Frontal cortex (tissue), 4 donors: ENCODE measurements around the gene CD101. TPM values are rescaled to one million over a fixed set of nuclear protein-coding genes. Genes with fewer than 3 reads are reported as not detected.
"Not testable (repeated sequence)": the region's sequence is repeated elsewhere in the genome, so short reads cannot be mapped to it uniquely, and the experiment has no call there.

Experiments used
- DNase-seq, 2 donors: peaks; one replicate each; pipeline ENCODE4 v3.0.0; 2012; ENCODE audit warnings: low spot score in 2 of 2
- FAIRE-seq: peaks from 2 replicates; lab custom pipeline; 2012; peaks lifted over from hg19 to GRCh38; lab: Jason Lieb, UNC
- total RNA-seq: library from RNA; depleted of rRNA; stranded (reverse); fragments of >200 nt; gene quantifications from one replicate; pipeline ENCODE4 v1.2.3, GENCODE V29; 2014
- donor health status: control.
- donor health status: control.
- donor health status: control.

CD101 gene
- 0.82 TPM for total RNA-seq

- DNase-seq = no peak
- FAIRE-seq = no peak
These were observed at the start of gene CD101 for GRCh38 chr1:117001254-117001927. TSS of gene CD101 (plus strand) at chr1:117001760. CDS start at chr1:117001818, 58 bp downstream.

GRCh38 chr1:116952738-116953275, 48.8 kb upstream of the CD101 start:
- FAIRE-seq = no peak
- no peak for DNase-seq

- DNase-seq (no peak), FAIRE-seq (no peak)
These were observed 47.1 kb upstream of the CD101 start for GRCh38 chr1:116954440-116954839.

- no peak for FAIRE-seq
These were observed 45.2 kb upstream of the CD101 start for GRCh38 chr1:116956378-116956777.

GRCh38 chr1:116957646-116958045, 43.9 kb upstream of the CD101 start:
- DNase-seq = no peak
- FAIRE-seq = no peak

More at GRCh38 chr1:116956378-116956777, 45.2 kb upstream of the CD101 start:
- DNase-seq = no peak

- FAIRE-seq = no peak
- DNase-seq = no peak
These were observed 43.5 kb upstream of the CD101 start for GRCh38 chr1:116958110-116958509.

GRCh38 chr1:116958977-116959376, 42.6 kb upstream of the CD101 start:
- FAIRE-seq (no peak), DNase-seq (no peak)

- no peak for FAIRE-seq
These were observed 40.0 kb upstream of the CD101 start for GRCh38 chr1:116961606-116962005.

GRCh38 chr1:116962987-116963639, 38.4 kb upstream of the CD101 start:
- DNase-seq = no peak
- FAIRE-seq = no peak

More at GRCh38 chr1:116961606-116962005, 40.0 kb upstream of the CD101 start:
- DNase-seq = no peak

GRCh38 chr1:116966791-116967190, 34.8 kb upstream of the CD101 start:
- DNase-seq = no peak
- FAIRE-seq = no peak

- FAIRE-seq (peak; percentile 63), DNase-seq (no peak)
These were observed 32.8 kb upstream of the CD101 start for GRCh38 chr1:116968724-116969123.

GRCh38 chr1:116971258-116971860, 30.2 kb upstream of the CD101 start:
- FAIRE-seq (no peak), DNase-seq (no peak)

- DNase-seq (no peak), FAIRE-seq (no peak)
These were observed 29.4 kb upstream of the CD101 start for GRCh38 chr1:116971965-116972673.

- FAIRE-seq (no peak), DNase-seq (no peak)
These were observed 28.9 kb upstream of the CD101 start for GRCh38 chr1:116972674-116973030.

- not testable (repeated sequence) for DNase-seq, FAIRE-seq
These were observed 21.3 kb upstream of the CD101 start for GRCh38 chr1:116980309-116980708.

- FAIRE-seq = no peak
- DNase-seq = no peak
These were observed 20.0 kb upstream of the CD101 start for GRCh38 chr1:116981521-116982037.

GRCh38 chr1:116982319-116983004, 19.1 kb upstream of the CD101 start:
- DNase-seq (no peak), FAIRE-seq (no peak)

GRCh38 chr1:116983112-116983511, 18.4 kb upstream of the CD101 start:
- FAIRE-seq (no peak), DNase-seq (no peak)

- FAIRE-seq = no peak
- DNase-seq = no peak
These were observed 17.9 kb upstream of the CD101 start for GRCh38 chr1:116983678-116984077.
